Measurements from ENCODE around the gene ACAD10. TPM values are rescaled to one million over a fixed set of nuclear protein-coding genes. Genes with fewer than 3 reads are reported as not detected.

ACAD10 gene
- total RNA-seq, 2 donors from 2014 or later, result 37.0 to 42.6 TPM

DNA sequence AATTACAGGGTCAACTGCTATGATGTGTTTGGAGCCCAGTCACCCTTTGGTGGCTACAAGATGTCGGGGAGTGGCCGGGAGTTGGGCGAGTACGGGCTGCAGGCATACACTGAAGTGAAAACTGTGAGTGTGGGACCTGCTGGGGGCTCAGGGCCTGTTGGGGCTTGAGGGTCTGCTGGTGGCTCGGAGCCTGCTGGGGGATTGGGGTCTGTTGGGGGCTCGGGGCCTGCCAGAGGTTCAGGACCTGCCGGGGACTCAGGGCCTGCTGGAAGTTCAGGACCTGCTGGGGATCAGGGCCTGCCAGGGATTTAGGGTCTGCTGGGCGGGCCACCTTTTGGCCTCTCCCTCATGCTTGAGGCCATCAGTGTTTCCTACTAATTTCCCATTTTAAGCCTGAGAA is 118.0 kb downstream of the ACAD10 start:
- no peak overlapping the region for H3K4me3 ChIP-seq
- no peak for DNase-seq
- no peak overlapping the region for H3K27ac ChIP-seq
- TF ChIP-seq, protein P1, sequence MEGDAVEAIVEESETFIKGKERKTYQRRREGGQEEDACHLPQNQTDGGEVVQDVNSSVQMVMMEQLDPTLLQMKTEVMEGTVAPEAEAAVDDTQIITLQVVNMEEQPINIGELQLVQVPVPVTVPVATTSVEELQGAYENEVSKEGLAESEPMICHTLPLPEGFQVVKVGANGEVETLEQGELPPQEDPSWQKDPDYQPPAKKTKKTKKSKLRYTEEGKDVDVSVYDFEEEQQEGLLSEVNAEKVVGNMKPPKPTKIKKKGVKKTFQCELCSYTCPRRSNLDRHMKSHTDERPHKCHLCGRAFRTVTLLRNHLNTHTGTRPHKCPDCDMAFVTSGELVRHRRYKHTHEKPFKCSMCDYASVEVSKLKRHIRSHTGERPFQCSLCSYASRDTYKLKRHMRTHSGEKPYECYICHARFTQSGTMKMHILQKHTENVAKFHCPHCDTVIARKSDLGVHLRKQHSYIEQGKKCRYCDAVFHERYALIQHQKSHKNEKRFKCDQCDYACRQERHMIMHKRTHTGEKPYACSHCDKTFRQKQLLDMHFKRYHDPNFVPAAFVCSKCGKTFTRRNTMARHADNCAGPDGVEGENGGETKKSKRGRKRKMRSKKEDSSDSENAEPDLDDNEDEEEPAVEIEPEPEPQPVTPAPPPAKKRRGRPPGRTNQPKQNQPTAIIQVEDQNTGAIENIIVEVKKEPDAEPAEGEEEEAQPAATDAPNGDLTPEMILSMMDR (IDR thresholded peaks at IDR 0.05), result no peak
- H3K9me3 ChIP-seq, result no peaks in the 10 kb centered on the region
- no peaks in the 10 kb centered on the region for H3K27me3 ChIP-seq
- H3K9ac ChIP-seq (ENCODE audit: low read depth in 2 of 2, low read length in 2 of 2), result no peak overlapping the region
- no peaks in the 10 kb centered on the region for H3K4me1 ChIP-seq
- peaks cover 25% of the 10 kb centered on the region for H3K36me3 ChIP-seq
- intact Hi-C loops (cut with DNase I), result no loop called here

DNA sequence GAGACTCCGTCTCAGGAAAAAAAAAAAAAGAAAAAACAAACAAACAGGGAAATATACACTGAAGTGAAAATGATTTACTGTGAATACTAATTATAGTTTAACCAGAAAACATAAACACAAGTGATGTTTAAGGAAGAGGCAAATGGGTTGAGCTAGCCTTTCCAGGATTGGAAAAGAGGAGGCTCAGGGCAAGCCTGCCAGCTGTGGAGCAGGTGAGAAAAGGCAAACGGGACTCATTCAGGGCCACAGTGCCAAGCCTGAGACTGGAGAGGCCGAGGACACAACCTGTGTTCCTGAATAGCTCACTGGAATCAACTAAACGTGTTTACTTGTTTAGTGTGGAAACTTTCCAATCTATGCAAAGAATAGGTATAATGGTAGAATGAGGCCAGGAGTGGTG is 120.5 kb downstream of the ACAD10 start:
- intact Hi-C loops (cut with DNase I), result no loop called here
- DNase-seq, result no peak

More for the DNA sequence above, 120.5 kb downstream of the ACAD10 start:
- H3K4me3 ChIP-seq, result no peak overlapping the region
- no peaks in the 10 kb centered on the region for H3K27me3 ChIP-seq
- TF ChIP-seq, protein P1 (IDR thresholded peaks at IDR 0.05), result no peak
- H3K36me3 ChIP-seq, result peaks cover 24% of the 10 kb centered on the region
- no peak overlapping the region for H3K9ac ChIP-seq (ENCODE audit: low read depth in 2 of 2, low read length in 2 of 2)
- H3K4me1 ChIP-seq, result no peaks in the 10 kb centered on the region
- no peak overlapping the region for H3K27ac ChIP-seq
- no peaks in the 10 kb centered on the region for H3K9me3 ChIP-seq

Small RNA genes lying within 50 kb of the gene (microRNA-seq; reads per million reads assigned to microRNA genes)
- gene MIR6761, result 2.8 reads per million

Other genes with a start within 250 kb of the ACAD10 start
- 10 to 100 TPM; 48.7 to 55.1 TPM for gene ATXN2, start 86.7 kb upstream of the ACAD10 start, total RNA-seq
- 10 to 100 TPM; 16.0 to 19.6 TPM for gene BRAP, start 97 bp upstream of the ACAD10 start, total RNA-seq
- gene ALDH2, start 80.9 kb downstream of the ACAD10 start, total RNA-seq, result 100 to 1,000 TPM; 240 to 398 TPM
- 10 to 100 TPM; 76.9 to 84.8 TPM for gene MAPKAPK5, start 156.2 kb downstream of the ACAD10 start, total RNA-seq